Measurements from ENCODE around the gene NCOA7. TPM values are rescaled to one million over a fixed set of nuclear protein-coding genes. Genes with fewer than 3 reads are reported as not detected.

NCOA7 gene
- total and polyA plus RNA-seq, 12 donors: 24.5 to 180 (median 70.8) TPM

DNA sequence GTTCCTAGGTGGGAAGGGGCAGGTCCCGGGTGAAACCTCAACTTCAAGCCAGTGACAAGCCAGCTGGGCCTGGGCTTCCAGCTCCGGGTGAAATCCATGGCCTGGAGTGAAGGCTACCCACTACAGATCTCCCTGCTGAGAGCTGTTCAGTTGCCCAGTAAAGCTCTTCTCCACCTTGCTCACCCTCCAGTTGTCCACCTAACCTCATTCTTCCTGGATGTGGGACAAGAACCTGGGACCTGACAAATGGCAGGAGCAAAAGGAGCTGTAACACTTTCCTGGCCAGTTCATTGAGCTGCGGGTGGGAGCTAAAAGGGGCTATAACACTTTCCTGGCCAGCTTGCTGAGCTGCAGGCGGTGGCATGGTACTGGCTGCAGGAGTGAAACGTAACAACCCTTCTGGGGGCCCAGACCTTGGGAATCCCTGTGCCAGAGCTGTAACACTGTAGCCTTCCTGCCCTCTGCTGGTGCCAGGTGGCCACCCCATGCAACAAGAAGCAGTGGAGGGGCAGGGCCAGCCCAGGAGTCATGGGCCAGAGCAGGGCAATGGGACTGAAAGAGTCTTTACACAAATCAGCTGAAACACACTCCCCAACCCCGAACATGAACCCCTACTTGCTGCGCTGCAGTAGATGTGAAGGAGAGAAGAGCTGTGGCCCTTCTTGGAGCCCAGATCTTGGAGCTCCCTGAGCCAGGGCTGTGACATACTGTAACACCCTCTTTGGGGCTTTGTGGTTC, 162.2 kb downstream of the NCOA7 start:
- Histone ChIP-seq H3K4me3 (no peak overlapping the region), H3K27me3 (no peaks in the 10 kb centered on the region), H3K27ac (no peak overlapping the region), H3K4me1 (replicated peaks in 1 of 2) (peaks cover 5 to 20% of the 10 kb centered on the region in 2 donors), H3K9me3 (replicated peaks in 1 of 3) (no peaks in the 10 kb centered on the region), H3K36me3 (replicated peaks in 1 of 2) (no peaks in the 10 kb centered on the region)
- intact Hi-C loops (cut with DNase I): loop anchor here (10.0 kb wide), 2 partner anchors 168 to 638 kb away; no protein-coding TSS in a partner anchor
- WGBS, 4 donors: 73 to 89% (median 82%) methylated on average over 6 to 7 of the region's 7 CpGs
- peak in 1 of 7 donors; percentile 17 for DNase-seq
- TF ChIP-seq, protein P1, sequence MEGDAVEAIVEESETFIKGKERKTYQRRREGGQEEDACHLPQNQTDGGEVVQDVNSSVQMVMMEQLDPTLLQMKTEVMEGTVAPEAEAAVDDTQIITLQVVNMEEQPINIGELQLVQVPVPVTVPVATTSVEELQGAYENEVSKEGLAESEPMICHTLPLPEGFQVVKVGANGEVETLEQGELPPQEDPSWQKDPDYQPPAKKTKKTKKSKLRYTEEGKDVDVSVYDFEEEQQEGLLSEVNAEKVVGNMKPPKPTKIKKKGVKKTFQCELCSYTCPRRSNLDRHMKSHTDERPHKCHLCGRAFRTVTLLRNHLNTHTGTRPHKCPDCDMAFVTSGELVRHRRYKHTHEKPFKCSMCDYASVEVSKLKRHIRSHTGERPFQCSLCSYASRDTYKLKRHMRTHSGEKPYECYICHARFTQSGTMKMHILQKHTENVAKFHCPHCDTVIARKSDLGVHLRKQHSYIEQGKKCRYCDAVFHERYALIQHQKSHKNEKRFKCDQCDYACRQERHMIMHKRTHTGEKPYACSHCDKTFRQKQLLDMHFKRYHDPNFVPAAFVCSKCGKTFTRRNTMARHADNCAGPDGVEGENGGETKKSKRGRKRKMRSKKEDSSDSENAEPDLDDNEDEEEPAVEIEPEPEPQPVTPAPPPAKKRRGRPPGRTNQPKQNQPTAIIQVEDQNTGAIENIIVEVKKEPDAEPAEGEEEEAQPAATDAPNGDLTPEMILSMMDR (IDR thresholded peaks at IDR 0.05): peak in 1 of 6 experiments; percentile 19
- no peak for TF ChIP-seq POLR2A (IDR thresholded peaks at IDR 0.05)

DNA sequence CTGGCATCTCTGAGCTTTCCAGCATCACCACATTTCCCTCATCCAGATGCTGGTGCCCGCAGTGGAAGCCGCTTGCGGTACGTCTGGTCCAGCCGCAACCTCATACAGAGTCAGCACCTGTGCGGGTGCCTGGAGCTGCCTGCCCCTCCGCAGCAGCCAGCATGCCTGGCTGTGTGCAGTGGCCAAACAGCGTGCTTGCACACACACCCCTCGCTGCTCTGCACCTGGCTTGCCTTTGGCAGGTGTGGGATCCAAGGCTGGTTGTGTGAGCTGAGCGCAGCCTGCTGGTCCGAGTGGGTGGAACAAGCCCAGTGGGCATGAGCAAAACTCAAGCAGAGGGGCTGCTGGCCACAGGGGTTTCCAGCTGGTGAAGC, 162.7 kb downstream of the NCOA7 start:
- no peak for TF ChIP-seq POLR2A (IDR thresholded peaks at IDR 0.05)
- TF ChIP-seq, protein P1 (IDR thresholded peaks at IDR 0.05): no peak
- 74 to 83% (median 77%) methylated on average over 1 to 11 of the region's 11 CpGs for WGBS, 4 donors
- Histone ChIP-seq H3K27ac (no peak overlapping the region), H3K36me3 (replicated peaks in 1 of 2) (no peaks in the 10 kb centered on the region), H3K9me3 (replicated peaks in 1 of 3) (no peaks in the 10 kb centered on the region), H3K4me1 (replicated peaks in 1 of 2) (peaks cover 10 to 20% of the 10 kb centered on the region in 2 donors), H3K4me3 (no peak overlapping the region), H3K27me3 (no peaks in the 10 kb centered on the region)
- intact Hi-C loops (cut with DNase I): loop anchor here (10.0 kb wide), 2 partner anchors 169 to 639 kb away; no protein-coding TSS in a partner anchor
- no peak for DNase-seq

DNA sequence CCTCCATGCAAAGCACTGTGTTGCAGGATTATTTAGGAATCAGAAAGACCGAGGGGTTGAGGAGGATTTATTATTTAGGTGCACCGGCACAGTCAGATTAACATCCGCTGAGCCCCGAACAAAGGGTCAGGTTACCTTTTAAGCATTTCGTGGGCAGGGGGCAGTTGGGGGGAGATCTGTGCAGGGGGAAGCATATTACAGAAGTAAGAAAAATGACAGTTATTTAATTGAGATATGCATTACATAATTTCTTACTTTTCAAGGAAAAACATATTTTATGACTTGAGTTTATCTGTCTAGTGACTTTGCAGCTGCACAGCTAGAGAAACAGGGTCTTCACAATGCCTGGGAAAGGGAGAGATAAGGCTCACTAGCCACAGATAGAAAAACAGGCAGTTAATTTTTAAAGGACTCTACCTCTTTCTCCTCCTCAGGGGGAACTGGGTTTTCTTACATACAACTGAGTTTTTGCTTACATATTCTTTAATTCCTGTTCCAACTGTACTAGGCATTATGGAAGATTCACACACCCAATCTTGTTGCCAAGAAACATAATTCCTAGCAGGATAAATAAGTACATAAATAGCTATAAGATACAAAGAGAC, 164.1 kb downstream of the NCOA7 start:
- WGBS, 4 donors: 58 to 61% (median 60%) methylated on average over 5 of the region's 5 CpGs
- TF ChIP-seq, protein P1 (IDR thresholded peaks at IDR 0.05): no peak
- no peak for TF ChIP-seq POLR2A (IDR thresholded peaks at IDR 0.05)

DNA sequence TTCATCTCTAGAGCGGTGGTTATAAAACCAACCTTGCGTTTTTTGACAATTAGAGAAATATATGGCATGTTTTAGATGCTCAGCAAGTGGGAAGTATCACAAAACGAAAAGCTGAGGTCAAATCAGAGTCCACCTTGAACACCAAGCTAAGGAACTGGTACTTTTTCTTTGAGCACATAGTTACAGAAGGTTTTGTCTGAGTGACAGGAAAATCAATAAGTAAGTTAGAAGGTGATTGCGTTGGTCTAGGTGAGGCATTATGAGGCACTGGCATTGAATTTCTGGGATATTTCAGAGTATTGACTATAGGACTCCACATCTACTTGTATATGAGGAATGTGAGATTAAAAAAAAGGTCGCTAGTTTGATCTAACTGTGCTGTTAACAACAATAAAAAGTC, 165.2 kb downstream of the NCOA7 start:
- intact Hi-C loops (cut with DNase I): loop anchor here (10.0 kb wide), 2 partner anchors 171 to 641 kb away; no protein-coding TSS in a partner anchor
- Histone ChIP-seq H3K27ac (peak overlapping the region in 4 of 5 donors; percentile 93 to 98 (median 96)), H3K36me3 (replicated peaks in 1 of 2) (no peaks in the 10 kb centered on the region), H3K9me3 (replicated peaks in 1 of 3) (no peaks in the 10 kb centered on the region), H3K4me1 (replicated peaks in 1 of 2) (peaks cover 16 to 27% of the 10 kb centered on the region in 2 donors), H3K4me3 (peak overlapping the region in 1 of 4 donors; percentile 83), H3K27me3 (no peaks in the 10 kb centered on the region)
- no peak for TF ChIP-seq POLR2A (IDR thresholded peaks at IDR 0.05)
- TF ChIP-seq, protein P1 (IDR thresholded peaks at IDR 0.05): no peak
- DNase-seq: no peak
- 37 to 43% (median 40%) methylated on average over 5 of the region's 5 CpGs for WGBS, 4 donors

More for the DNA sequence above, 164.1 kb downstream of the NCOA7 start:
- intact Hi-C loops (cut with DNase I): loop anchor here (10.0 kb wide), 2 partner anchors 170 to 640 kb away; no protein-coding TSS in a partner anchor
- H3K4me3 ChIP-seq: no peak overlapping the region
- H3K4me1 ChIP-seq (replicated peaks in 1 of 2): peaks cover 16 to 27% of the 10 kb centered on the region in 2 donors
- H3K36me3 ChIP-seq (replicated peaks in 1 of 2): no peaks in the 10 kb centered on the region
- no peak for DNase-seq
- no peak overlapping the region for H3K27ac ChIP-seq
- no peaks in the 10 kb centered on the region for H3K9me3 ChIP-seq (replicated peaks in 1 of 3)
- no peaks in the 10 kb centered on the region for H3K27me3 ChIP-seq

Data from adrenal gland (tissue), 12 donors.